ENCODE measurements around the gene CCDC102A. TPM values are rescaled to one million over a fixed set of nuclear protein-coding genes. Genes with fewer than 3 reads are reported as not detected.

CCDC102A gene
- total RNA-seq, 1 experiment from 2014 or later = 4.5 TPM

DNA sequence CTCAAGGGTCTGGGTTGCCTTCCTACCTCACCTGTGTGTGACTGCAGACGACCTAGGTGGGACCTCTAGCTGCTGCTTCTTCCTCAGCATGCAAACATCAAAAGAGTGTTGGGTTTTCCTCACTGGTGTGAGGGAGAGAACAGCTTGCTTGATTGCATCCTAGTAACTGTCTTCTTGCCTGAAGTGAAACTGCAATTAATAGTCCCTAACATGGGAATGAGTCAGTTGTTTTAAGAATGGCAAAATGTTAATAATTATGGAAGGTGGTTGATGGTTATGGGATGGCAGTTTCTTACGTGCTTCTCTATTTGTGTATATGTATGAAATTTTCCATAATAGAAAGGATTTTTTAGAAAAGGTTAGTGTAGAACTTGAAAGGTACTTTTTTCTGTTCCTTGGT is 68.0 kb downstream of the CCDC102A start:
- DNase-seq (ENCODE audit: low read depth, low spot score) (no peak), ATAC-seq (no peak)
- H3K36me3 ChIP-seq (ENCODE audit: control insufficient read depth in 1 of 2, insufficient read depth in 2 of 2, low read length in 2 of 2) = peaks cover 61 to 71% of the 10 kb centered on the region in 2 experiments; a peak in 3 of 4 replicates
- TF ChIP-seq ZFX (IDR thresholded peaks at IDR 0.05) = no peak
- intact Hi-C loops (cut with micrococcal nuclease) = no loop called here
- no peaks in the 10 kb centered on the region for H3K27me3 ChIP-seq (ENCODE audit: insufficient read depth, low read length)
- H4K20me1 ChIP-seq (ENCODE audit: insufficient read depth) = no peaks in the 10 kb centered on the region
- CTCF ChIA-PET = no interaction called here
- no peaks in the 10 kb centered on the region for H3K9me2 ChIP-seq (ENCODE audit: insufficient read depth)
- POLR2A ChIA-PET = no interaction called here
- RAD21 ChIA-PET (ENCODE audit: low non-redundant PET in 1 of 2, low total read pairs in 2 of 2, uncharacterized antibody in 2 of 2, unreplicated experiment in 2 of 2) = no interaction called here
- H3K4me2 ChIP-seq (ENCODE audit: low read length) = no peak overlapping the region
- peaks cover 30% of the 10 kb centered on the region for H3K79me2 ChIP-seq (ENCODE audit: insufficient read depth, low read length)
- no peak overlapping the region for H2AFZ ChIP-seq (ENCODE audit: low read depth, low read length, poor library complexity, severe bottlenecking)
- H3K9me3 ChIP-seq (ENCODE audit: control insufficient read depth in 1 of 2, insufficient read depth in 1 of 2, low read depth in 1 of 2, low read length in 2 of 2) = no peaks in the 10 kb centered on the region
- no peak overlapping the region for H3K4me3 ChIP-seq (replicated peaks in 1 of 2; ENCODE audit: low read depth in 1 of 2, low read length in 2 of 2)
- no peak overlapping the region for H3K27ac ChIP-seq (ENCODE audit: low read depth, low read length)
- H3K4me1 ChIP-seq (ENCODE audit: control insufficient read depth in 1 of 2, insufficient read depth in 2 of 2, low read length in 2 of 2) = peaks cover 7% of the 10 kb centered on the region in 2 experiments; a peak in 3 of 4 replicates
- H3K9ac ChIP-seq (ENCODE audit: low read length) = no peak overlapping the region
- no TSS peak for BruUV-seq (replicated peaks)

DNA sequence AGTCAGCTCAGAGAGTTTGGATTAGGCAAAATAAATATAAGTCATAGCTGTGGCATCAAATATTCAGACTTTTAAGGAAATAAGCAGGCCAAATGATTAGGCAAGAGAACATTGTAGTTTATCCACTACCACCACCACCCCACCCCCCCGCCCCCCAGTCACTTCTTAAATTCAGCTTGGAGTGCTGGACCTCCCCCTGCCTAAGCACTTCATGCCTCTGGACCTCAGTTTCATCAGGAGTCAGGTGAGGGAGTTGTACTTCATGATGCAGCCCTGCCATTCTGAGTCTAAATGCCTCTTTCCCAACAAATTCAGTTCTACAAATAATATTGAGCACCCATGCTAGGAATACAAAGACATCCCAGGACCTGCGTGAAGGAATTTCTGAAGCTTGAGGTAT is 71.8 kb downstream of the CCDC102A start:
- H3K79me2 ChIP-seq (ENCODE audit: insufficient read depth, low read length) = peaks cover 39% of the 10 kb centered on the region
- CTCF ChIA-PET = no interaction called here
- TF ChIP-seq, protein P1, sequence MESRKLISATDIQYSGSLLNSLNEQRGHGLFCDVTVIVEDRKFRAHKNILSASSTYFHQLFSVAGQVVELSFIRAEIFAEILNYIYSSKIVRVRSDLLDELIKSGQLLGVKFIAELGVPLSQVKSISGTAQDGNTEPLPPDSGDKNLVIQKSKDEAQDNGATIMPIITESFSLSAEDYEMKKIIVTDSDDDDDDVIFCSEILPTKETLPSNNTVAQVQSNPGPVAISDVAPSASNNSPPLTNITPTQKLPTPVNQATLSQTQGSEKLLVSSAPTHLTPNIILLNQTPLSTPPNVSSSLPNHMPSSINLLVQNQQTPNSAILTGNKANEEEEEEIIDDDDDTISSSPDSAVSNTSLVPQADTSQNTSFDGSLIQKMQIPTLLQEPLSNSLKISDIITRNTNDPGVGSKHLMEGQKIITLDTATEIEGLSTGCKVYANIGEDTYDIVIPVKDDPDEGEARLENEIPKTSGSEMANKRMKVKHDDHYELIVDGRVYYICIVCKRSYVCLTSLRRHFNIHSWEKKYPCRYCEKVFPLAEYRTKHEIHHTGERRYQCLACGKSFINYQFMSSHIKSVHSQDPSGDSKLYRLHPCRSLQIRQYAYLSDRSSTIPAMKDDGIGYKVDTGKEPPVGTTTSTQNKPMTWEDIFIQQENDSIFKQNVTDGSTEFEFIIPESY (IDR thresholded peaks at IDR 0.05; ENCODE audit: extremely low read depth, insufficient replicate concordance, low read length) = no peak
- TF ChIP-seq, protein P2, sequence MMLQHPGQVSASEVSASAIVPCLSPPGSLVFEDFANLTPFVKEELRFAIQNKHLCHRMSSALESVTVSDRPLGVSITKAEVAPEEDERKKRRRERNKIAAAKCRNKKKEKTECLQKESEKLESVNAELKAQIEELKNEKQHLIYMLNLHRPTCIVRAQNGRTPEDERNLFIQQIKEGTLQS (IDR thresholded peaks at IDR 0.05) = no peak
- TF ChIP-seq ZNF274 (IDR thresholded peaks at IDR 0.05; ENCODE audit: low read depth, low read length) (no peak), YY1 (IDR thresholded peaks at IDR 0.05; ENCODE audit: extremely low read depth, insufficient replicate concordance, low read depth, low read length) (no peak), CEBPB (IDR thresholded peaks at IDR 0.05; ENCODE audit: low read depth) (no peak), EGR1 (IDR thresholded peaks at IDR 0.05; ENCODE audit: low read depth) (no peak), ELF1 (IDR thresholded peaks at IDR 0.05; ENCODE audit: borderline replicate concordance, low read depth) (no peak), SIN3A (IDR thresholded peaks at IDR 0.05; ENCODE audit: low read depth) (no peak)
- TF ChIP-seq, protein P3, sequence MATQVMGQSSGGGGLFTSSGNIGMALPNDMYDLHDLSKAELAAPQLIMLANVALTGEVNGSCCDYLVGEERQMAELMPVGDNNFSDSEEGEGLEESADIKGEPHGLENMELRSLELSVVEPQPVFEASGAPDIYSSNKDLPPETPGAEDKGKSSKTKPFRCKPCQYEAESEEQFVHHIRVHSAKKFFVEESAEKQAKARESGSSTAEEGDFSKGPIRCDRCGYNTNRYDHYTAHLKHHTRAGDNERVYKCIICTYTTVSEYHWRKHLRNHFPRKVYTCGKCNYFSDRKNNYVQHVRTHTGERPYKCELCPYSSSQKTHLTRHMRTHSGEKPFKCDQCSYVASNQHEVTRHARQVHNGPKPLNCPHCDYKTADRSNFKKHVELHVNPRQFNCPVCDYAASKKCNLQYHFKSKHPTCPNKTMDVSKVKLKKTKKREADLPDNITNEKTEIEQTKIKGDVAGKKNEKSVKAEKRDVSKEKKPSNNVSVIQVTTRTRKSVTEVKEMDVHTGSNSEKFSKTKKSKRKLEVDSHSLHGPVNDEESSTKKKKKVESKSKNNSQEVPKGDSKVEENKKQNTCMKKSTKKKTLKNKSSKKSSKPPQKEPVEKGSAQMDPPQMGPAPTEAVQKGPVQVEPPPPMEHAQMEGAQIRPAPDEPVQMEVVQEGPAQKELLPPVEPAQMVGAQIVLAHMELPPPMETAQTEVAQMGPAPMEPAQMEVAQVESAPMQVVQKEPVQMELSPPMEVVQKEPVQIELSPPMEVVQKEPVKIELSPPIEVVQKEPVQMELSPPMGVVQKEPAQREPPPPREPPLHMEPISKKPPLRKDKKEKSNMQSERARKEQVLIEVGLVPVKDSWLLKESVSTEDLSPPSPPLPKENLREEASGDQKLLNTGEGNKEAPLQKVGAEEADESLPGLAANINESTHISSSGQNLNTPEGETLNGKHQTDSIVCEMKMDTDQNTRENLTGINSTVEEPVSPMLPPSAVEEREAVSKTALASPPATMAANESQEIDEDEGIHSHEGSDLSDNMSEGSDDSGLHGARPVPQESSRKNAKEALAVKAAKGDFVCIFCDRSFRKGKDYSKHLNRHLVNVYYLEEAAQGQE (IDR thresholded peaks at IDR 0.05; ENCODE audit: low read depth) = no peak
- TF ChIP-seq, protein P4, sequence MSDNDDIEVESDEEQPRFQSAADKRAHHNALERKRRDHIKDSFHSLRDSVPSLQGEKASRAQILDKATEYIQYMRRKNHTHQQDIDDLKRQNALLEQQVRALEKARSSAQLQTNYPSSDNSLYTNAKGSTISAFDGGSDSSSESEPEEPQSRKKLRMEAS (IDR thresholded peaks at IDR 0.05) = no peak
- H3K27ac ChIP-seq (ENCODE audit: low read depth, low read length) = no peak overlapping the region
- no peak overlapping the region for H3K4me2 ChIP-seq (ENCODE audit: low read length)
- H3K4me3 ChIP-seq (replicated peaks in 1 of 2; ENCODE audit: low read depth in 1 of 2, low read length in 2 of 2) = no peak overlapping the region
- no peaks in the 10 kb centered on the region for H4K20me1 ChIP-seq (ENCODE audit: insufficient read depth)
- DNase-seq (ENCODE audit: low read depth, low spot score) (no peak), ATAC-seq (no peak)
- H3K4me1 ChIP-seq (ENCODE audit: control insufficient read depth in 1 of 2, insufficient read depth in 2 of 2, low read length in 2 of 2) = peaks cover 8 to 10% of the 10 kb centered on the region in 2 experiments; a peak in 3 of 4 replicates
- no peak overlapping the region for H3K9ac ChIP-seq (ENCODE audit: low read length)
- H3K36me3 ChIP-seq (ENCODE audit: control insufficient read depth in 1 of 2, insufficient read depth in 2 of 2, low read length in 2 of 2) = peaks cover 45 to 54% of the 10 kb centered on the region in 2 experiments; a peak in 3 of 4 replicates
- RAD21 ChIA-PET (ENCODE audit: low non-redundant PET in 1 of 2, low total read pairs in 2 of 2, uncharacterized antibody in 2 of 2, unreplicated experiment in 2 of 2) = no interaction called here
- POLR2A ChIA-PET = interaction anchor here (0.6 kb wide), 1 partner anchor 17 kb away, joined by 5 read pairs; the partner anchor contains the start of genes CIAPIN1 and COQ9
- H2AFZ ChIP-seq (ENCODE audit: low read depth, low read length, poor library complexity, severe bottlenecking) = no peak overlapping the region
- no peaks in the 10 kb centered on the region for H3K9me3 ChIP-seq (ENCODE audit: control insufficient read depth in 1 of 2, insufficient read depth in 1 of 2, low read depth in 1 of 2, low read length in 2 of 2)
- H3K9me2 ChIP-seq (ENCODE audit: insufficient read depth) = no peaks in the 10 kb centered on the region
- no TSS peak for BruUV-seq (replicated peaks)
- H3K27me3 ChIP-seq (ENCODE audit: insufficient read depth, low read length) = no peaks in the 10 kb centered on the region
- intact Hi-C loops (cut with micrococcal nuclease) = no loop called here

All from HCT116 (cell line).